ENCODE measurements around the gene LILRB5. TPM values are rescaled to one million over a fixed set of nuclear protein-coding genes. Genes with fewer than 3 reads are reported as not detected.

LILRB5 gene
- total and polyA plus RNA-seq, 9 of the 15 experiments (the other 6 are each of a cell fraction or from before 2014, with no cell fraction given), result not detected

- TF ChIP-seq ZBTB43 (CRISPR knock-in tag; IDR thresholded peaks at IDR 0.05) (no peak), TRIM25 (IDR thresholded peaks at IDR 0.05; ENCODE audit: borderline replicate concordance) (no peak), PHTF2 (CRISPR knock-in tag; IDR thresholded peaks at IDR 0.05) (no peak), FOXP4 (CRISPR knock-in tag; IDR thresholded peaks at IDR 0.05; ENCODE audit: borderline replicate concordance) (no peak), IRF9 (tag; IDR thresholded peaks at IDR 0.05) (no peak), SMAD3 (CRISPR knock-in tag; conservative IDR thresholded peaks at IDR 0.05) (no peak), CTCF (IDR thresholded peaks at IDR 0.05 in 2 of 3, conservative IDR thresholded peaks at IDR 0.05 in 1 of 3; ENCODE audit: insufficient read depth in 2 of 3, low read depth in 1 of 3, low read length in 3 of 3) (peak; percentile 98 to 99 (median 99)), TSC22D4 (tag; IDR thresholded peaks at IDR 0.05) (no peak), MYC (IDR thresholded peaks at IDR 0.05; ENCODE audit: low read depth, low read length) (no peak), MYC (CRISPR knock-in tag; IDR thresholded peaks at IDR 0.05; ENCODE audit: borderline replicate concordance, low read depth) (no peak), ZBTB11 (CRISPR knock-in tag; IDR thresholded peaks at IDR 0.05) (0 out of 6 replicates have a peak, but pooled peaks of 1 of the 3 experiments have one; percentile 2), MAFG (tag; conservative IDR thresholded peaks at IDR 0.05) (no peak), CXXC5 (CRISPR knock-in tag; IDR thresholded peaks at IDR 0.05) (no peak)
These were observed 25.8 kb downstream of the LILRB5 start (continued) for GRCh38 chr19:54231077-54231931.
